HG03558 (cell line): ENCODE data around the gene NFKBIL1.
"Not testable (repeated sequence)": the region's sequence is repeated elsewhere in the genome, so short reads cannot be mapped to it uniquely, and the experiment has no call there.

ENCODE experiments used
- ATAC-seq: cut with Tn5 transposase; IDR thresholded peaks from one replicate; pipeline ENCODE4 v1.9.1; 2021; ENCODE audit warnings: moderate number of reproducible peaks; ENCODE audit not compliant: unreplicated experiment; ENCODE audit errors: extremely low read depth

NFKBIL1 gene

GRCh38 chr6:31546958-31547726 lies at the start of gene NFKBIL1:
TSS of gene NFKBIL1 (plus strand) at chr6:31547608. CDS start at chr6:31547695, 87 bp downstream.
- ATAC-seq, result no peak

- ATAC-seq, result no peak
These were observed 48.7 kb upstream of the NFKBIL1 start for GRCh38 chr6:31498748-31499147.

- ATAC-seq, result not testable (repeated sequence)
These were observed 47.8 kb upstream of the NFKBIL1 start for GRCh38 chr6:31499648-31500047.

- ATAC-seq, result no peak
These were observed 44.8 kb upstream of the NFKBIL1 start for GRCh38 chr6:31502586-31502985.

GRCh38 chr6:31509036-31509435 lies 38.4 kb upstream of the NFKBIL1 start:
- not testable (repeated sequence) for ATAC-seq

GRCh38 chr6:31510007-31510406 lies 37.4 kb upstream of the NFKBIL1 start:
- no peak for ATAC-seq

GRCh38 chr6:31513456-31514165 lies 33.8 kb upstream of the NFKBIL1 start:
- no peak for ATAC-seq

GRCh38 chr6:31521835-31522234 lies 25.6 kb upstream of the NFKBIL1 start:
- ATAC-seq, result no peak

- no peak for ATAC-seq
These were observed 21.9 kb upstream of the NFKBIL1 start for GRCh38 chr6:31525553-31525931.

- ATAC-seq, result no peak
These were observed 21.3 kb upstream of the NFKBIL1 start for GRCh38 chr6:31525932-31526591.

- no peak for ATAC-seq
These were observed 19.1 kb upstream of the NFKBIL1 start for GRCh38 chr6:31528307-31528777.

- ATAC-seq, result no peak
These were observed 18.5 kb upstream of the NFKBIL1 start, which contains the start of gene MCCD1 for GRCh38 chr6:31528821-31529328. TSS of gene MCCD1 (plus strand) at chr6:31528962. CDS start at chr6:31529015, 53 bp downstream.

- ATAC-seq, result no peak
These were observed 17.9 kb upstream of the NFKBIL1 start for GRCh38 chr6:31529329-31530150.

GRCh38 chr6:31530659-31531058 lies 16.7 kb upstream of the NFKBIL1 start:
- ATAC-seq, result no peak

- ATAC-seq, result no peak
These were observed 16.2 kb upstream of the NFKBIL1 start for GRCh38 chr6:31531162-31531561.

- no peak for ATAC-seq
These were observed 15.4 kb upstream of the NFKBIL1 start for GRCh38 chr6:31531771-31532643.

- ATAC-seq, result no peak
These were observed 14.6 kb upstream of the NFKBIL1 start for GRCh38 chr6:31532644-31533454.

GRCh38 chr6:31533455-31533841 lies 14.0 kb upstream of the NFKBIL1 start:
- no peak for ATAC-seq
